Keratinocyte (primary cell): Measurements from ENCODE around the gene FAM174B. TPM values are rescaled to one million over a fixed set of nuclear protein-coding genes. Genes with fewer than 3 reads are reported as not detected.

ENCODE experiments used
- DNase-seq: peaks from one replicate; pipeline ENCODE4 v3.0.0-alpha.2; 2011; ENCODE audit warnings: low read depth, missing footprints, low spot score
- FAIRE-seq: peaks from 2 replicates; lab custom pipeline; 2011; peaks lifted over from hg19 to GRCh38; lab: Jason Lieb, UNC
- H2AFZ ChIP-seq: 2 replicates; pipeline ENCODE4 v1.6.0; 2012; ENCODE audit warnings: low read length, control low read depth, inconsistent platforms; ENCODE audit not compliant: control insufficient read depth
- H3K27ac ChIP-seq: 2 replicates; pipeline ENCODE4 v1.5.1; 2011; ENCODE audit warnings: low read length; ENCODE audit not compliant: control insufficient read depth, insufficient read depth
- H3K27me3 ChIP-seq: 3 replicates; pipeline ENCODE4 v1.6.0; 2011; ENCODE audit warnings: low read length; ENCODE audit not compliant: control insufficient read depth, insufficient read depth; ENCODE audit errors: extremely low read depth
- H3K36me3 ChIP-seq, 2 experiments: 2 replicates in 1 of 2; 3 replicates in 1 of 2; pipeline ENCODE4 v1.5.1; 2011; ENCODE audit warnings: low read length in 2 of 2, mild to moderate bottlenecking in 1 of 2; ENCODE audit not compliant: control insufficient read depth in 2 of 2, insufficient read depth in 2 of 2; ENCODE audit errors: extremely low read depth in 1 of 2
- H3K4me1 ChIP-seq: 3 replicates; pipeline ENCODE4 v1.5.1; 2011; ENCODE audit warnings: low read length; ENCODE audit not compliant: control insufficient read depth, insufficient read depth; ENCODE audit errors: extremely low read depth
- H3K4me2 ChIP-seq: 3 replicates; pipeline ENCODE4 v1.6.0; 2011; ENCODE audit warnings: low read depth, low read length; ENCODE audit not compliant: control insufficient read depth, insufficient read depth; ENCODE audit errors: extremely low read depth
- H3K4me3 ChIP-seq, 3 experiments: fragments of 200-600 bp in 1 of 3; sonication (generic) in 1 of 3; 2 replicates in 2 of 3; 3 replicates in 1 of 3; pipeline ENCODE4 v1.5.1; 2011 to 2016; ENCODE audit warnings: low read length in 3 of 3, mild to moderate bottlenecking in 3 of 3, control low read depth in 2 of 3, inconsistent platforms in 1 of 3, low read depth in 1 of 3, mixed read lengths in 1 of 3, mixed run types in 1 of 3, moderate library complexity in 1 of 3; ENCODE audit not compliant: control insufficient read depth in 2 of 3, insufficient read depth in 2 of 3; ENCODE audit errors: extremely low read depth in 1 of 3
- H3K79me2 ChIP-seq: 2 replicates; pipeline ENCODE4 v1.6.0; 2012; ENCODE audit warnings: low read length; ENCODE audit not compliant: control insufficient read depth, insufficient read depth
- H3K9ac ChIP-seq: 3 replicates; pipeline ENCODE4 v1.6.0; 2011; ENCODE audit warnings: low read length; ENCODE audit not compliant: control insufficient read depth, insufficient read depth; ENCODE audit errors: extremely low read depth
- H3K9me1 ChIP-seq: 3 replicates; pipeline ENCODE4 v1.6.0; 2011; ENCODE audit warnings: low read length; ENCODE audit not compliant: control insufficient read depth, insufficient read depth; ENCODE audit errors: extremely low read depth
- H3K9me3 ChIP-seq: 2 replicates; pipeline ENCODE4 v1.5.1; 2012; ENCODE audit warnings: low read depth, low read length; ENCODE audit not compliant: control insufficient read depth
- H4K20me1 ChIP-seq: 3 replicates; pipeline ENCODE4 v1.6.0; 2011; ENCODE audit warnings: low read length; ENCODE audit not compliant: control insufficient read depth, insufficient read depth; ENCODE audit errors: extremely low read depth
- EZH2 ChIP-seq: IDR thresholded peaks from one replicate; pipeline ENCODE4 v1.6.1; 2012; ENCODE audit warnings: inconsistent platforms, mild to moderate bottlenecking, low read length, moderate library complexity
- dilution Hi-C: fragments of 300-500 bp; cut with MboI; formaldehyde crosslinking; loops from one replicate; pipeline ENCODE4 v1.7.0; 2020; ENCODE audit warnings: low sequenced_read_pairs; ENCODE audit not compliant: extremely low pct_ligation_motif_present
- polyA plus RNA-seq, 5 experiments: library from polyadenylated mRNA; depleted of rRNA in 3 of 5; stranded (reverse) in 3 of 5; stranded (forward) in 1 of 5; unstranded in 1 of 5; fragments of >200 nt; gene quantifications; 1 replicate in 1 of 5; 2 replicates in 3 of 5; 3 replicates in 1 of 5; pipeline versions ENCODE4 v1.2.1 to v1.2.3, GENCODE V29; 2011 to 2012; ENCODE audit warnings: missing spikeins in 2 of 5, low read depth in 1 of 5, low replicate concordance in 1 of 5
- TF ChIP-seq, protein P1 (sequence below), 3 experiments: IDR thresholded peaks in 1 of 3; conservative IDR thresholded peaks in 1 of 3; optimal IDR thresholded peaks in 1 of 3; 2 replicates in 2 of 3; 3 replicates in 1 of 3; pipeline versions ENCODE3 to v1.5.1; 2011; ENCODE audit warnings: low read length in 3 of 3, mild to moderate bottlenecking in 3 of 3, moderate library complexity in 2 of 3, control low read depth in 1 of 3, inconsistent platforms in 1 of 3; ENCODE audit not compliant: insufficient read depth in 2 of 3; ENCODE audit errors: extremely low read depth in 1 of 3

Gene FAM174B
- polyA plus RNA-seq, 1 donor (not counting 4 experiments of a cell fraction or from before 2014, with no cell fraction given), result 0.73 TPM

DNA sequence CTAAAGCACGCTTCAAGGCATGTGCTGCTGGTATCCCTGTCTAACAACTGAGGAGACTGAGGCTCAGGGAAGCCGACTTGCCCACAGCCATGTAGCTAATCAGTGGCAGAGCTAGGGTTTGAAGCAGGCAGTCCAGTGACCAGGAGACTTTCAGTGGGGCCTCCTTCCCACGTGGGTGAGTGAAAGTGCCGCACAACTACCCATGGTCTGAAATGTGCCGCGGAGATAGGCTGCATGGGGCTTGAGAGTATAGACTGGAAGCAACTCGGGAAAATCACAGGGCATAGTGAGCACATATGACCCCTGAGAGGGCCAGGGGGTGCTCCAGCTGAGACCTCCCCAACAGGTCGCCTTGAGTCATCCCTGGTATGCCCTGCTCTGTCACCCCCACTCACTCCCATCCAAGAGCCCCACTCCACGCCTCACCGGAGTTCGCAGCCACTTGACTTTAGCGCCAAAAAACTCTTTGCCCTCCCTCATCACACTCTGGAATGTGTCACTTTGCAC, 19.1 kb downstream of the FAM174B start:
- H3K9ac ChIP-seq, result no peak overlapping the region
- no peaks in the 10 kb centered on the region for H3K36me3 ChIP-seq
- FAIRE-seq, result no peak
- H3K27me3 ChIP-seq, result no peaks in the 10 kb centered on the region
- no peak overlapping the region for H3K4me3 ChIP-seq
- no peaks in the 10 kb centered on the region for H3K79me2 ChIP-seq
- no peak for DNase-seq
- TF ChIP-seq, protein P1, sequence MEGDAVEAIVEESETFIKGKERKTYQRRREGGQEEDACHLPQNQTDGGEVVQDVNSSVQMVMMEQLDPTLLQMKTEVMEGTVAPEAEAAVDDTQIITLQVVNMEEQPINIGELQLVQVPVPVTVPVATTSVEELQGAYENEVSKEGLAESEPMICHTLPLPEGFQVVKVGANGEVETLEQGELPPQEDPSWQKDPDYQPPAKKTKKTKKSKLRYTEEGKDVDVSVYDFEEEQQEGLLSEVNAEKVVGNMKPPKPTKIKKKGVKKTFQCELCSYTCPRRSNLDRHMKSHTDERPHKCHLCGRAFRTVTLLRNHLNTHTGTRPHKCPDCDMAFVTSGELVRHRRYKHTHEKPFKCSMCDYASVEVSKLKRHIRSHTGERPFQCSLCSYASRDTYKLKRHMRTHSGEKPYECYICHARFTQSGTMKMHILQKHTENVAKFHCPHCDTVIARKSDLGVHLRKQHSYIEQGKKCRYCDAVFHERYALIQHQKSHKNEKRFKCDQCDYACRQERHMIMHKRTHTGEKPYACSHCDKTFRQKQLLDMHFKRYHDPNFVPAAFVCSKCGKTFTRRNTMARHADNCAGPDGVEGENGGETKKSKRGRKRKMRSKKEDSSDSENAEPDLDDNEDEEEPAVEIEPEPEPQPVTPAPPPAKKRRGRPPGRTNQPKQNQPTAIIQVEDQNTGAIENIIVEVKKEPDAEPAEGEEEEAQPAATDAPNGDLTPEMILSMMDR (optimal IDR thresholded peaks at IDR 0.05 in 1 of 3, IDR thresholded peaks at IDR 0.05 in 1 of 3, conservative IDR thresholded peaks at IDR 0.05 in 1 of 3; ENCODE audit: extremely low read depth in 1 of 3, insufficient read depth in 2 of 3, low read length in 3 of 3), result no peak
- no peak for TF ChIP-seq EZH2
- H3K4me2 ChIP-seq, result no peak overlapping the region
- H3K9me3 ChIP-seq, result no peaks in the 10 kb centered on the region
- H3K27ac ChIP-seq, result no peak overlapping the region
- no peaks in the 10 kb centered on the region for H3K9me1 ChIP-seq
- no peaks in the 10 kb centered on the region for H4K20me1 ChIP-seq
- no peaks in the 10 kb centered on the region for H3K4me1 ChIP-seq
- H2AFZ ChIP-seq, result no peak overlapping the region
- dilution Hi-C loops, result no loop called here

DNA sequence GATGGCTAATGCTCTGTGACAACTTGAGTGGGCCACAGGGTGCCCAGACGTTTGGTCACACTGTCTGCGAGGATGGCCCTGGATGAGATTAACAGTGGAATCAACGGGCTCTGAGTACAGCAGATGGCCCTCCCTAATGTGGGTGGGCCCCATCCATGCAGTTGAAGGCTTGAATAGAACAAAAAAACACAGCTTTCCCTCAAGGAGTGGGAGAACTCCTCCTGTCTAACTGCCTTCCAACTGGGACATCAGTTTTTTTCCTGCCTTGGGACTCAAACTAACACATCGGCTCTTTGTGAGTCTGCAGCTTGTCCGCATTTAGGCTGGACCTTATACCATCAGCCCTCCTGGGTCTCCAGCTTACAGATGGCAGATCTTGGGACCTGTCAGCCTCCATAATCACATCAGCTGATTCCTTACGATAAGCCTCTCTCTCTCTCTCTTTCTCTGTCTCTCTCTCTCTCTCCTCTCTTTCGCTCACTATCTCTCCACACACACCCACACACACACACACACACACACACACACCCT, 20.8 kb downstream of the FAM174B start:
- Histone ChIP-seq H2AFZ (no peak overlapping the region), H3K4me3 (no peak overlapping the region), H3K4me2 (no peak overlapping the region), H3K36me3 (no peaks in the 10 kb centered on the region), H3K9ac (no peak overlapping the region), H3K9me1 (no peaks in the 10 kb centered on the region), H4K20me1 (no peaks in the 10 kb centered on the region), H3K27me3 (no peaks in the 10 kb centered on the region), H3K9me3 (no peaks in the 10 kb centered on the region), H3K79me2 (no peaks in the 10 kb centered on the region), H3K27ac (no peak overlapping the region), H3K4me1 (no peaks in the 10 kb centered on the region)
- no peak for FAIRE-seq
- no peak for DNase-seq
- no peak for TF ChIP-seq EZH2
- TF ChIP-seq, protein P1 (optimal IDR thresholded peaks at IDR 0.05 in 1 of 3, IDR thresholded peaks at IDR 0.05 in 1 of 3, conservative IDR thresholded peaks at IDR 0.05 in 1 of 3; ENCODE audit: extremely low read depth in 1 of 3, insufficient read depth in 2 of 3, low read length in 3 of 3), result no peak
- dilution Hi-C loops, result no loop called here
